ENCODE measurements around the gene PTPRN2.

Gene PTPRN2

DNA sequence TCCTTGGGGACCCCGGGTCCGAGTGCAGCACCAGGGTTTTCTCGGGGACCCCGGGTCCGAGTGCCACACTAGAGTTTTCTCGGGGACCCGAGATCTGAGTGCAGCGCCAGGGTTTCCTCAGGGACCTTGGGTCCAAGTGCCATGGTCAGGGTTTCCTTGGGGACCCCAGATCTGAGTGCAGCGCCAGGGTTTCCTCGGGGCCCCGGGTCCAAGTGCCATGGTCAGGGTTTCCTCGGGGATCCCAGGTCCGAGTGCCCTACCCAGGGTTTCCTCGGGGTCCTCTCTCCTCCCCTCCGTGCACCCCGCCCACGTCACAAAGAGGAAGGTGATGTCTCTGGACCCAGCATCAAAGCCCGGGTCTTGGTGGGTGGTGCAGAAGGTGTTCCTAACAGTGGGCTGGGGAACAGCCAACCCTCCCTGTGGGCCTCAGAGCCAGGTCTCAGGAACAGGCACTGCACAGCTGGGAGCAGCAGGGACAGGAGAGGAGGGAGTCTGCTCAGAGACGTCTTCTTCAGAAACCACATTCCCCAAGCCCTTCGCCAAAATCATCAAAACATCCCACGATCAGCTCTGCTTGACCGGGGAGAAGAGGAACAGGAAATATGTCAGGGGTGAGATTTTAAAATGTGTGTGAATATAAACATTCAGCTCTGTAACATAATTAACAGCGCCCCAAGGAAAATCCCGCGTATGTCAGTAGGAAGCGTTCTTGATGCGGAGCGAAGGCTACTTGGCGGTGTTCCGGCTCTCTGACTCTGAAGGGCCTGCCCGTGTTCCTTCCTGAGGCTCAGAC lies 710.1 kb downstream of the PTPRN2 start:
- no peak for DNase-seq (ENCODE audit: low spot score)

DNA sequence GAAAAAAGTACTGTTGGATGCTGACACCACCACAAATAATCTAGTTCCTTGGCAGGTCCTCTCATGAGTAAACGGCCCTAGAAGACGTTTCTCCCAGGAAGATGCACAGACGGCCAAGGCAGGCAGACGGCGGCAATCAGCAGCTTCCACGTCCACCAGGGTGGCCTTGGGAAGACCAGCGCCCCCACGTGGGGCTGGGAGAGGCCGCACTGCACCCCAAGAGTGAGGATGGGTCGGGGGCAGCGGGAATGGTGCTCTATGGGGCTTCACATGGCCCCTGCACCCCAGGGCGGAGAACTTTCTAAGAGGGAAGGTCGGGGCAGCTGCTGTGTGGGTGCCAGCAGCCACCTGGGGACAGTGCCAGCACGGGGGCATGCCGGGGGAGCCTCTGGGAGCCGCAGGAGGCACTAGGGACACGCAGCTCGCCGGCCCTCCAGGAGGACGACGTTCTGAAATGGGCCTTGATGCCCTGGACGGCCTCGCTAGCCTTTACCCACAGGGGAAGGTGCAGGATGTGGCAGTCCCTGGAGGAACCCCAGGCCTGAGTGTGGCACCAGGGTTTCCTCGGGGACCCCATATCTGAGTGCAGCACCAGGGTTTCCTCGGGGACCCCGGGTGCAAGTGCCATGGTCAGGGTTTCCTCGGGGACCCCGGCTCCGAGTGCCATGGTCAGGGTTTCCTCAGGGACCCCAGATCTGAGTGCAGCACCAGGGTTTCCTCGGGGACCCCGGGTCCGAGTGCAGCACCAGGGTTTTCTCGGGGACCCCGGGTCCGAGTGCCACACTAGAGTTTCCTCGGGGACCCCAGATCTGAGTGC lies 710.9 kb downstream of the PTPRN2 start:
- DNase-seq (ENCODE audit: low spot score), result no peak

GRCh38 chr7:157875230-157876179 lies 712.1 kb downstream of the PTPRN2 start:
- no peak for DNase-seq (ENCODE audit: low spot score)

GRCh38 chr7:157874870-157875229 lies 712.8 kb downstream of the PTPRN2 start:
- DNase-seq (ENCODE audit: low spot score), result no peak

- DNase-seq (ENCODE audit: low spot score), result no peak
Observed at GRCh38 chr7:157874208-157874816, 713.3 kb downstream of the PTPRN2 start.

- no peak for DNase-seq (ENCODE audit: low spot score)
Observed at GRCh38 chr7:157873664-157874063, 714.0 kb downstream of the PTPRN2 start.

GRCh38 chr7:157873181-157873580 lies 714.4 kb downstream of the PTPRN2 start:
- no peak for DNase-seq (ENCODE audit: low spot score)

- DNase-seq (ENCODE audit: low spot score), result no peak
Observed at GRCh38 chr7:157872447-157872846, 715.2 kb downstream of the PTPRN2 start.

DNA sequence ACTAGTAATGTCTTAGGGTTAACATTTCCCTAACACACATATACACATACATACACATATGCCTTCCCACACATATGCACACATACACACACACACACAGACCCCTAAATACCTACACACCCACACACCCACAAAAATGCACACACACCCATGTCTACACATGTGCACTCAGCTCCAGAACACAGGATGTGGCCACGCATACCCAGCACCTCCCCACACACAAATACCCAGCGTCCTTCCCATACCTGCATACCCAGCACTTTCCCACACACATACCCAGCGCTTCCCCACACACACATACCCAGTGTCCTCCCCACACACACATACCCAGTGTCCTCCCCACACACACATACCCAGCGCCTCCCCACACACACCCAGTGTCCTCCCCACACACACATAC lies 715.9 kb downstream of the PTPRN2 start:
- DNase-seq (ENCODE audit: low spot score), result no peak

GRCh38 chr7:157870644-157871290 lies 716.9 kb downstream of the PTPRN2 start:
- DNase-seq (ENCODE audit: low spot score), result no peak

DNA sequence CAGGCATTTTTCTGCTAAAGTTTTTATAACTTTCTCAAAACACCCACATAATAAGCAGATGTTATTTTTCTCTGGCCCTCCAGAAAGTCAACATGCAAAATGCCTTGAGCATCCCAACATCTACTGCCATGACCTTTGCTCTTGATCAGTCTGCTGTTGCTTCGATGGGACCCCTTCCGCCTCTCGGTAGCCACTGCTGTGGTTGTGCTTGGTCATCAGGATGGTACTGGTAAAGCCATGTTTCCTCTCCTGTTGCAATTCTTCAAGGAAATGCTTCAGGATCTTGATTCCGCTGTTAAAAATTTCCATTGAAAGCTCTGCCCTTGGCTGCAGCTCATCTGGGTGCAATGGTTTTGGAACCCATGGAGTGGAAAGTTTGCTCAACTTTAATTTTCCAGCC lies 717.8 kb downstream of the PTPRN2 start:
- no peak for DNase-seq (ENCODE audit: low spot score)

- DNase-seq (ENCODE audit: low spot score), result no peak
Observed at GRCh38 chr7:157867685-157868305, 719.8 kb downstream of the PTPRN2 start.

GRCh38 chr7:157866336-157866924 lies 721.2 kb downstream of the PTPRN2 start:
- no peak for DNase-seq (ENCODE audit: low spot score)

- DNase-seq (ENCODE audit: low spot score), result no peak
Observed at GRCh38 chr7:157865351-157866165, 722.1 kb downstream of the PTPRN2 start.

GRCh38 chr7:157864911-157865310 lies 722.7 kb downstream of the PTPRN2 start:
- no peak for DNase-seq (ENCODE audit: low spot score)

GRCh38 chr7:157863906-157864810 lies 723.5 kb downstream of the PTPRN2 start:
- no peak for DNase-seq (ENCODE audit: low spot score)

GRCh38 chr7:157863176-157863575 lies 724.4 kb downstream of the PTPRN2 start:
- no peak for DNase-seq (ENCODE audit: low spot score)

DNA sequence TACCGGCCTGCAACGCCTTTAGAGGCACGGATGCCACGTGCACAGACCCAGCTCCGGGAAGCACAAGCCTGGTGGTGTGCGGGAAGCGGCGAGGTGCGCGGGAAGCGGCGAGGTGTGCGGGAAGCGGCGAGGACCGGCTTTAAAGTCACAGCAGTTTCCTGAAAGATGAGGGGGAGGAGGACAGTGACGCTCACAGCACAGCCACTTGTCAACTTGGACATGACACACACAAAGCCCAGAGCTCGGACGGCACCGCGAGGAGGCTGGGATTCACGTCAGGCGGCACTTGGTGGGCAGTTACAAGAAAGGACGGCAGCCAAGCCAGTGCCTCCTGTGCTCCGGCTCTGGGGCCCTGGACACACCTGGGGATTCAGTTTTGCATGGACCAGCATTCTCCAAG lies 724.9 kb downstream of the PTPRN2 start:
- no peak for DNase-seq (ENCODE audit: low spot score)

DNA sequence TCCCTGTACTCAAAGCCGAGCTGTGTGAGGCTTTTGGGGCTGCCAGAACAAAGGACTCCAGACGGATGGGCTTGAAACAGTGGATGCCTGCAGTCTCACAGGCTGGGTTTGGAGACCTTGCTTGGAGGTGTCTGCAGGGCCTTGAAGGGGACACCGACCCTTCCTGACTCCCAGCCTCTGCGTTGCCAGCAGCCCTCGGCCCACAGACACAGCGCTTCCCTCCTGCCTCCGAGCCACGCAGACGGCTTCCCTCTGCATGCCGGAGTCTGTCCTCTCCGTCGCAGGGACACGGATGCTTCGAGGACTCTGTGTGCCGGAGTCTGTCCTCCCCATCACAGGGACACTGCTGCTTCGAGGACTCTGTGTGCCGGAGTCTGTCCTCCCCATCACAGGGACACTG lies 726.1 kb downstream of the PTPRN2 start:
- DNase-seq (ENCODE audit: low spot score), result no peak
